SK-N-SH (cell line): Measurements from ENCODE around the gene SHF. TPM values are rescaled to one million over a fixed set of nuclear protein-coding genes. Genes with fewer than 3 reads are reported as not detected.

ENCODE experiments used
- CTCF ChIA-PET: fragments of 300-600, 350-600 bp; formaldehyde crosslinking; extraction: SDS; loops from one replicate; lab custom pipeline; 2021; lab: Yijun Ruan, JAX
- POLR2A ChIA-PET: fragments of 350-600 bp; sonication (Branson Sonifier 250); formaldehyde crosslinking; extraction: SDS; loops from one replicate; lab custom pipeline; 2020; ENCODE audit warnings: antibody characterized with exemption, inconsistent platforms; lab: Yijun Ruan, JAX
- DNase-seq: peaks from one replicate; pipeline ENCODE4 v3.0.0; 2012
- H2AFZ ChIP-seq: fragments of 200-600 bp; sonication (generic); 2 replicates; pipeline ENCODE4 v1.8.1; 2016; ENCODE audit warnings: antibody characterized with exemption, mild to moderate bottlenecking, low read depth
- H3F3A ChIP-seq: fragments of 200-600 bp; sonication (generic); replicated peaks from 2 replicates; pipeline ENCODE3; 2016; ENCODE audit warnings: antibody characterized with exemption, mild to moderate bottlenecking; ENCODE audit not compliant: insufficient read depth
- H3K27ac ChIP-seq, 2 experiments: fragments of 200-500 bp in 1 of 2; fragments of 200-600 bp in 1 of 2; sonication (Bioruptor generic) in 1 of 2; sonication (generic), shearing (Covaris generic) in 1 of 2; 2 replicates each; pipeline versions ENCODE4 v1.5.1 to v1.6.1; 2014 to 2016; ENCODE audit warnings: low read depth in 2 of 2, inconsistent platforms in 1 of 2, low read length in 1 of 2, mild to moderate bottlenecking in 1 of 2, mixed read lengths in 1 of 2
- H3K27me3 ChIP-seq: fragments of 200-600 bp; sonication (generic), shearing (Covaris generic); 2 replicates; pipeline ENCODE4 v1.6.1; 2016; ENCODE audit warnings: mixed run types; ENCODE audit not compliant: insufficient read depth
- H3K36me3 ChIP-seq, 2 experiments: fragments of 200-500 bp in 1 of 2; fragments of 200-600 bp in 1 of 2; sonication (Bioruptor generic) in 1 of 2; sonication (generic) in 1 of 2; replicated peaks in 1 of 2; 2 replicates each; pipeline versions ENCODE3 to v1.5.1; 2014 to 2016; ENCODE audit warnings: low read length in 1 of 2, mild to moderate bottlenecking in 1 of 2; ENCODE audit not compliant: insufficient read depth in 2 of 2, control insufficient read depth in 1 of 2
- H3K4me1 ChIP-seq, 2 experiments: fragments of 200-500 bp in 1 of 2; fragments of 200-600 bp in 1 of 2; sonication (Bioruptor generic) in 1 of 2; sonication (generic), shearing (Covaris generic) in 1 of 2; 2 replicates each; pipeline versions ENCODE4 v1.5.1 to v1.6.1; 2014 to 2016; ENCODE audit warnings: low read depth in 1 of 2, low read length in 1 of 2, mixed run types in 1 of 2; ENCODE audit not compliant: insufficient read depth in 2 of 2, control insufficient read depth in 1 of 2
- H3K4me2 ChIP-seq: fragments of 200-600 bp; sonication (generic), shearing (Covaris generic); 2 replicates; pipeline ENCODE4 v1.6.1; 2017; ENCODE audit warnings: mixed run types
- H3K4me3 ChIP-seq, 2 experiments: fragments of 200-500 bp in 1 of 2; fragments of 200-600 bp in 1 of 2; sonication (Bioruptor generic) in 1 of 2; sonication (generic), shearing (Covaris generic) in 1 of 2; 2 replicates each; pipeline versions ENCODE4 v1.5.1 to v1.8.1; 2014 to 2016; ENCODE audit warnings: low read depth in 2 of 2, inconsistent platforms in 1 of 2, low read length in 1 of 2, mild to moderate bottlenecking in 1 of 2, mixed read lengths in 1 of 2, moderate library complexity in 1 of 2
- H3K79me2 ChIP-seq: fragments of 200-600 bp; sonication (generic); 2 replicates; pipeline ENCODE4 v1.8.1; 2017; ENCODE audit warnings: mild to moderate bottlenecking; ENCODE audit not compliant: insufficient read depth
- H3K9ac ChIP-seq: fragments of 200-600 bp; sonication (generic); 2 replicates; pipeline ENCODE4 v1.6.1; 2017; ENCODE audit warnings: mixed run types
- H3K9me2 ChIP-seq: fragments of 200-600 bp; sonication (generic); 2 replicates; pipeline ENCODE4 v1.6.1; 2017; ENCODE audit warnings: mixed run types
- H3K9me3 ChIP-seq: fragments of 200-600 bp; sonication (generic); 2 replicates; pipeline ENCODE4 v1.6.1; 2017; ENCODE audit warnings: mixed run types, mild to moderate bottlenecking, moderate library complexity
- H4K20me1 ChIP-seq: fragments of 200-600 bp; sonication (generic); 2 replicates; pipeline ENCODE4 v1.6.1; 2017; ENCODE audit warnings: mild to moderate bottlenecking, mixed run types; ENCODE audit not compliant: insufficient read depth
- EZH2phosphoT487 ChIP-seq: fragments of 200-600 bp; sonication (generic); IDR thresholded peaks from 2 replicates; pipeline ENCODE4 v1.6.1; 2017; ENCODE audit warnings: low read depth, mixed run types, mild to moderate bottlenecking, antibody characterized with exemption, moderate library complexity, borderline replicate concordance
- FOXJ3 ChIP-seq: sonication (generic); formaldehyde crosslinking; IDR thresholded peaks from 2 replicates; pipeline ENCODE4 v1.5.1; 2020; ENCODE audit warnings: mild to moderate bottlenecking, missing genetic modification reagents
- GABPA ChIP-seq: IDR thresholded peaks from 2 replicates; pipeline ENCODE4 v1.4.0; 2012; ENCODE audit warnings: low read depth, mild to moderate bottlenecking
- GATA2 ChIP-seq: sonication (generic); formaldehyde crosslinking; IDR thresholded peaks from 2 replicates; pipeline ENCODE4 v1.5.0; 2020; ENCODE audit warnings: mild to moderate bottlenecking, missing genetic modification reagents
- MAX ChIP-seq: IDR thresholded peaks from 2 replicates; pipeline ENCODE4 v1.4.0; 2012; ENCODE audit warnings: low read depth
- MXI1 ChIP-seq: IDR thresholded peaks from 2 replicates; pipeline ENCODE4 v1.6.1; 2012; ENCODE audit warnings: mild to moderate bottlenecking, low read depth, low read length, improper control_type of control experiment
- NFIC ChIP-seq: IDR thresholded peaks from 2 replicates; pipeline ENCODE4 v1.4.0; 2012; ENCODE audit warnings: borderline replicate concordance
- NRF1 ChIP-seq: IDR thresholded peaks from 2 replicates; pipeline ENCODE4 v1.6.1; 2012; ENCODE audit warnings: low read depth, mild to moderate bottlenecking, low read length
- PBX3 ChIP-seq: IDR thresholded peaks from 2 replicates; pipeline ENCODE4; 2012
- RAD21 ChIP-seq: IDR thresholded peaks from 2 replicates; pipeline ENCODE4 v1.6.1; 2012; ENCODE audit warnings: mild to moderate bottlenecking, low read length
- REST ChIP-seq: IDR thresholded peaks from 2 replicates; pipeline ENCODE4 v1.6.1; 2012; ENCODE audit warnings: mild to moderate bottlenecking, low read depth, low read length, moderate library complexity
- SIN3A ChIP-seq: IDR thresholded peaks from 2 replicates; pipeline ENCODE4 v1.6.1; 2012; ENCODE audit warnings: low read depth, mild to moderate bottlenecking, low read length, moderate library complexity, borderline replicate concordance
- TCF12 ChIP-seq: IDR thresholded peaks from 2 replicates; pipeline ENCODE4 v1.4.0; 2012
- USF1 ChIP-seq: IDR thresholded peaks from 2 replicates; pipeline ENCODE4 v1.4.0; 2012; ENCODE audit warnings: low read depth, borderline replicate concordance
- YY1 ChIP-seq: IDR thresholded peaks from 2 replicates; pipeline ENCODE4 v1.4.0; 2012; ENCODE audit warnings: low read depth, mild to moderate bottlenecking
- ZBTB33 ChIP-seq: IDR thresholded peaks from 2 replicates; pipeline ENCODE4 v1.4.0; 2012; ENCODE audit warnings: low read depth, borderline replicate concordance
- WGBS: methylation state at CpG from one replicate; pipeline ENCODE4 v1.1.6; 2017; ENCODE audit warnings: low lambda C conversion rate; 5-methylcytosine and 5-hydroxymethylcytosine counted together
- polyA plus RNA-seq, 3 experiments: library from polyadenylated mRNA; depleted of rRNA; stranded (reverse); fragments of >200 nt; gene quantifications; 2 replicates each; pipeline ENCODE4 v1.2.3, GENCODE V29; 2012

Gene SHF
- polyA plus RNA-seq, 1 of the 3 experiments (the other 2 are of a cell fraction): 5.5 TPM

- Histone ChIP-seq H3K27me3 (no peaks in the 10 kb centered on the region), H3K9ac (no peak overlapping the region), H3F3A (no peaks in the 10 kb centered on the region), H3K36me3 (no peaks in the 10 kb centered on the region), H4K20me1 (no peaks in the 10 kb centered on the region), H3K79me2 (no peaks in the 10 kb centered on the region), H3K4me2 (no peak overlapping the region), H3K27ac (no peak overlapping the region; a peak in 1 of 4 replicates), H3K4me3 (no peak overlapping the region), H3K9me2 (no peaks in the 10 kb centered on the region), H2AFZ (no peak overlapping the region), H3K9me3 (no peaks in the 10 kb centered on the region), H3K4me1 (peaks cover 0 to 9% of the 10 kb centered on the region in 2 experiments; a peak in 1 of 4 replicates)
- CTCF ChIA-PET: interaction anchor here (0.7 to 2.1 kb wide), 3 partner anchors 21 to 62 kb away, joined by 3 to 8 read pairs (median 6); no protein-coding TSS in a partner anchor
- no peak for DNase-seq
- TF ChIP-seq NRF1 (no peak), RAD21 (no peak), GABPA (no peak), MAX (no peak), REST (no peak), SIN3A (no peak), PBX3 (no peak)
- WGBS: 78% methylated on average over 8 of the region's 12 CpGs
- POLR2A ChIA-PET: interaction anchor here (1.1 to 1.6 kb wide), 2 partner anchors 10 to 263 kb away, joined by 3 to 6 read pairs; a partner anchor contains a TSS
Observed at GRCh38 chr15:45138814-45139765, 48.7 kb downstream of the SHF start.

GRCh38 chr15:45137703-45138102 is 50.1 kb downstream of the SHF start:
- Histone ChIP-seq H3F3A (no peaks in the 10 kb centered on the region), H3K27ac (no peak overlapping the region), H3K9ac (no peak overlapping the region), H3K4me2 (no peak overlapping the region), H4K20me1 (no peaks in the 10 kb centered on the region), H3K36me3 (no peaks in the 10 kb centered on the region), H3K4me1 (peaks cover 0 to 19% of the 10 kb centered on the region in 2 experiments; a peak in 1 of 4 replicates), H3K9me3 (no peaks in the 10 kb centered on the region), H2AFZ (no peak overlapping the region), H3K79me2 (no peaks in the 10 kb centered on the region), H3K27me3 (no peaks in the 10 kb centered on the region), H3K9me2 (no peaks in the 10 kb centered on the region), H3K4me3 (no peak overlapping the region)
- POLR2A ChIA-PET: no interaction called here
- no peak for DNase-seq
- CTCF ChIA-PET: interaction anchor here (0.8 to 2.1 kb wide), 2 partner anchors 10 to 19 kb away, joined by 3 to 6 read pairs; no protein-coding TSS in a partner anchor
- WGBS: 55% methylated on average over 5 of the region's 8 CpGs
- TF ChIP-seq NFIC: no peak
- TF ChIP-seq GABPA: no peak
- TF ChIP-seq RAD21: no peak
- TF ChIP-seq GATA2 (CRISPR knock-in tag): no peak
- TF ChIP-seq ZBTB33: no peak
- no peak for TF ChIP-seq MXI1
- TF ChIP-seq FOXJ3 (CRISPR knock-in tag): no peak
- no peak for TF ChIP-seq YY1
- TF ChIP-seq TCF12: no peak
- no peak for TF ChIP-seq USF1
- TF ChIP-seq EZH2phosphoT487: no peak
